ENCODE data around the gene DNAAF1.
A peak's percentile ranks its signal among the peaks of the same experiment; 100 is the strongest.

DNA sequence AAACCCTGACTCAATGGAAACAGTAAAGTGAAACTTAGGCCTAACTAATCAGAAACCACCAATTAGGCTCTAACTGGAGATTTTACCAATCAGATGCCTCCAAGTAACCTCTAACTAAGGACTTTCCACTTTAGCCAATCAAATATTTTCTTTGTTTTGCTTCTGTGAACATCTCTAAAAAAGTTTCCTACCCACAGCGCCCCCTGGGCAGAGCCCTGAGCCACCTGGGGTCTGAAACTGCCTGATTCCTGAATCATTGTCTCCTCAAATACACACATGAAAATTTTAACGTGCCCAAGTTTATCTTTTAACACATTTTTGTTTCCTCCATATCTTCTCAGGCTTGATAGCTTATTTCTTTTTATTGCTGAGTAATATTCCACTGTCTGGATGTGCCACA, 64.9 kb downstream of the DNAAF1 start:
- TF ChIP-seq, protein P1, sequence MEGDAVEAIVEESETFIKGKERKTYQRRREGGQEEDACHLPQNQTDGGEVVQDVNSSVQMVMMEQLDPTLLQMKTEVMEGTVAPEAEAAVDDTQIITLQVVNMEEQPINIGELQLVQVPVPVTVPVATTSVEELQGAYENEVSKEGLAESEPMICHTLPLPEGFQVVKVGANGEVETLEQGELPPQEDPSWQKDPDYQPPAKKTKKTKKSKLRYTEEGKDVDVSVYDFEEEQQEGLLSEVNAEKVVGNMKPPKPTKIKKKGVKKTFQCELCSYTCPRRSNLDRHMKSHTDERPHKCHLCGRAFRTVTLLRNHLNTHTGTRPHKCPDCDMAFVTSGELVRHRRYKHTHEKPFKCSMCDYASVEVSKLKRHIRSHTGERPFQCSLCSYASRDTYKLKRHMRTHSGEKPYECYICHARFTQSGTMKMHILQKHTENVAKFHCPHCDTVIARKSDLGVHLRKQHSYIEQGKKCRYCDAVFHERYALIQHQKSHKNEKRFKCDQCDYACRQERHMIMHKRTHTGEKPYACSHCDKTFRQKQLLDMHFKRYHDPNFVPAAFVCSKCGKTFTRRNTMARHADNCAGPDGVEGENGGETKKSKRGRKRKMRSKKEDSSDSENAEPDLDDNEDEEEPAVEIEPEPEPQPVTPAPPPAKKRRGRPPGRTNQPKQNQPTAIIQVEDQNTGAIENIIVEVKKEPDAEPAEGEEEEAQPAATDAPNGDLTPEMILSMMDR (conservative IDR thresholded peaks at IDR 0.05; ENCODE audit: low read length) = peak; percentile 42
- TF ChIP-seq EZH2phosphoT487 (IDR thresholded peaks at IDR 0.05; ENCODE audit: borderline replicate concordance) = no peak

Data from Loucy (cell line).